Hematopoietic multipotent progenitor cell treated with erythropoietin and hydrocortisone succinate and interleukin-3 and kit ligand, for 17 days (in vitro differentiated cells): Measurements from ENCODE around the gene ZGRF1.
"Not testable (repeated sequence)": the region's sequence is repeated elsewhere in the genome, so short reads cannot be mapped to it uniquely, and the experiment has no call there.

Source experiments
- DNase-seq: peaks from one replicate; pipeline ENCODE4 v3.0.0-alpha.2; 2015; ENCODE audit warnings: low spot score

ZGRF1 gene

DNA sequence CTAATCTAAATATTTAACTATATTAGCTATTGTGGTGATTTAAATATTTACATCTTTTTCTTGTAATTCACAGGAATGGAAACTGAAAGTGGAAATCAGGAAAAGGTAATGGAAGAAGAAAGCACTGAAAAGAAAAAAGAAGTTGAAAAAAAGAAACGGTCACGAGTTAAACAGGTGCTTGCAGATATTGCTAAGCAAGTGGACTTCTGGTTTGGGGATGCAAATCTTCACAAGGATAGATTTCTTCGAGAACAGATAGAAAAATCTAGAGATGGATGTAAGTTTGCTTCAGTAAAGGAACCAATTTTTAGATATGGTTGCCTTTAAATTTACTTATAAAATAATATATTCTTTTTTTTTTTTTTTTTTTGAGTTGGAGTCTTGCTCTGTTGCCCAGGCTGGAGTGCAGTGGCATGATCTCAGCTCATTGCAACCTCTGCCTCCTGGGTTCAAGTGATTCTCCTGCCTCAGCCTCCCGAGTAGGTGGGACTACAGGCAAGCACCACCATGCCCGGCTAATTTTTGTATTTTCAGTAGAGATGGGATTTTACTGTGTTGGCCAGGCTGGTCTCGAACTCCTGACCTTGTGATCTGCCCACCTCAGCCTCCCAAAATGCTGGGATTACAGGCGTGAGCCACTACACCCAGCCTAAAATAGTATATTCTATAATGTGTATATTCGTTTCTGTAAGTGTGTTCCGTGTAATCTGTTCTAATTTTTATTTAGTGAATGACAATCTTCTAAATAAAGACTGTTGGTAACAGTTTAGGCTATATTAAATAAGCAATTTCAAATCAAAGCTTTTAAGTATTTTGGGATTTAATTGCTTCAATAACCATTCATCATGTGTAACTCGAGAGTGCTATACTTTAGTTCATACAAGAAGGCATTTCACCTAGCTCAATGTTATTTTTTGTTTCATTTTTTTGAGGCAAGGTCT, 8.2 kb upstream of the ZGRF1 start:
- DNase-seq, result not testable (repeated sequence)

DNA sequence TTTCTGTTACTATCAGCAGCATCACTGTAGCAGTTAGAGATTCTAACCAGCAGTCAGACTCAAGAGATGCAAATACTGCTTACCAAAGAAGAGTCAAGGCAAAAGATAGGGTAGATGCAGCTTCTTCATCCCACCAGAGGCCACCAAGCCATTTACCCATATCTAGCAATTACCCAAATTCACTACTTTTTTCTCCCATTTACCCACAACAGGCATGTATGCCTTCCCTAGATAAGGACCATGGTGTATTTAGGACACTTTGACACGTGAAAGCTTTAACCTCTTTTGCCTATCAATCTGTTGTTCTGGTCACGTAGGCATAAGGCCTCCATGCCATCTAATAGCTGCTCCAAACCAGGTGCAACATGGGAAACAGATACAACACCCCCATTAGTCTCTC, 5.8 kb upstream of the ZGRF1 start:
- no peak for DNase-seq

DNA sequence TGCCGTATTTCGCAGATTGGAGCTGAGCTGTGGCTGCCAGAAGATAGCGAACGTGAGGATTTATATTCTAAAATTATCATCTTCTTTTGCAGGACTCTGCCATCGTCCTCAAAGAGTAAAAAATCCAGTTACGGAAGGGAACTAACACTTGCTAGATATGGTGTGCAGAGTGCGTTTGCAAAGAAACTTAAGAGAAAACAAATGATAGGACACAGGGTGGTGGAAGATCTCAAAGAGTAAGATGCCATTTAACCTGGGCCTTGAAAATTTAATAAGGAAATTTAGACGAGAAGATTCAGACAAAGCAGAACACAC, 800 bp upstream of the ZGRF1 start:
- no peak for DNase-seq

DNA sequence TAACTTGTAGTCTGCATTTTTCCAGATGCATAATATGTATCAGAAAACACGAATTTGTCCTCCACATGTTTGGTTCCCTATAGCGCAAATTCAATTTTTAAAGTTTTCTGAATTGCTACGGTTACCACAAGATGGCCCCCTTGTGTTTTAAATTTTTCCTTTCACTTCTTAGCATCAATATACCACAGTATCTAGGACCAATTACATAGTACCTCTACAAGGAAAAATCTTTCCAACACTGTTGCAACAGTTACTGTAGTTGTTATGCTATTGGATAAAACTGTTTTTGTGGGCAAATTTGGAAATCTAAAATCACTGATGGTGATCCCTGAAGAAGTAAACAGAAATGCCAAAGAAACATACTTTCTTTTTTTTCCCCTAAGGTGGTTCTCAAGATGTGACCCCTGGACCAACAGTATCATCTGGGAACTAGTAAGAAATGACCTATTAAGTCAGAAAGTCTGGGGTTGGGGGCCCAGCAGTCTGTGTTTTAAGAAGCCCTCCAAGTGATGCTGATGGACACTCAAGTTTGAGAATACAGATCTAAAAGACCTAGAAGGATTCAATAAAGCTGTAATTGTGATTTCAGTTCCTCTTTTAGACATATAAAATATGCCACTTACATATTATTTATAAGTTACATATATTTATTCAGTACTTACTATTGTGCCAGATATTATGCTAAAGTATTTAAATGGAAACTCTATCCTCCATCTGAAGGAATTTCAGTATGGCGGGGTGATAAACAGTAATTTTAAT, 3.1 kb downstream of the ZGRF1 start:
- DNase-seq, result peak; percentile 65

DNA sequence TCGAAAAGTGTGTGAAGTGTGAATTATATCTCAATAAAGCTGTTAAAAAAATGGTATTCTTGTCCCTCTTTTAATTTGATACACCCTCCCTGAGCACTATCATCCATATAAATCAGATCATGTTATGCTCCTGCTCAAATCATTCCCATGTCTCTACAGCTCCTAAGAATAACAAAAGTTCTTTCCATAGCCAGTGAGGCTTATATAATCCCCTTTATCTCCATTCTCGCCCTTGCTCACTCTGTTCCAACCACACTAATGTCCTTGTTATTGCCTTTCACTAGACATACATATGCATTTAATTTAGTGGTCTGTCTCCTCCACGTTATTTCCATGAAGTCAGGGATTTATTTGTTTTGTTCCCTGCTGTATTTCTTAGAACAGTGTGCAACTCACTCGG, 10.5 kb downstream of the ZGRF1 start:
- no peak for DNase-seq

DNA sequence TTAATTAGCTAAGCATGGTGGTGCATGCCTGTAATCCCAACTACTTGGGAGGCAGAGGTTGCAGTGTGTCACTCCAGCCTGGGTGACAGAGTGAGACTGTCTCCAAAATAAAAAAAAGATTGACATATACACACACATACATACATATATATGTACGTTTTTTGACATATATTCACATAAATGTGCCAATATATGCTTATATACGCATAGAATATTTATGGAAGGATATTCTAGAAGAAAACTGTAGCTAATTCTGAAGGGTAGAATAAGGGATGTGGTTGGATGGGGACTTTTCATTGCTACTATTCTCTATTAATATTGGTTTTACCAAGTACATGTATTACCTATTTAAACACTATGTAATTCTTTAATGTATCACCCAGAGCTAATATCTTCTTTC, 19.7 kb downstream of the ZGRF1 start:
- DNase-seq, result no peak

DNA sequence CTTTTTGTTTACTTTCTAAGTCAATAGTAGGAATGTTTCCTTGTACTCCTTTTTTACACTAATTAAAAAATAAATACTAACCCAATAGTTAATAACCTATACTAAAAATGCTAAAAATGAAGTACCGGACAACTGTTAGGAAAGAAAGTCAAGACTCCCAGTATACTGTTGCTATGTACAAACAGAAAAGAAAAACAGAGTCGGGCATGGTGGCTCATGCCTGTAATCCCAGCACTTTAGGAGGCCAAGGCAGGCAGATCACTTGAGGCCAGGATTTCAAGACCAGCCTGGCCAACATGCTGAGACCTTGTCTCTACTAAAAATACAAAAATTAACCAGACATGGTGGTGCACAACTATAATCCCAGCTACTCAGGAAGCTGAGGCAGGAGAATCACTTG, 23.9 kb downstream of the ZGRF1 start:
- DNase-seq, result not testable (repeated sequence)

DNA sequence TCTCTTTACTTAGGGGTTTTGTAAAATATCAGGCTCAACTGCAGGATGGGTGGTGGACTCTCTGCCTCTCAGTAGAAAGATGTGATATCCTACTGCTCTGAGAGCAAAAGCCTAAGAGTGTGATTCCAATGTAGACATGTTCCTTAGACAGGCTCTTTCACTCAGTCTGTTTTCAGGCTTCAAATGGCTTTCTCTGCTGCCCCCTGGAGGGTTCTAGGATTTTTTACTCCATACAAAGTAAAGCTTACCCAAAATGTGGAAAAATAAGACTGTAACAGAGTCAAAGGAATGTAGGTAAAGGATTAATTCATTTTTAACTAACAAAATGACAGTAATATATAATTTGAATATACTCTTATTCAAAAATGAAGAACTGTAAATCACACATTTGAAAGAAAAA, 32.1 kb downstream of the ZGRF1 start:
- peak; percentile 33 for DNase-seq

DNA sequence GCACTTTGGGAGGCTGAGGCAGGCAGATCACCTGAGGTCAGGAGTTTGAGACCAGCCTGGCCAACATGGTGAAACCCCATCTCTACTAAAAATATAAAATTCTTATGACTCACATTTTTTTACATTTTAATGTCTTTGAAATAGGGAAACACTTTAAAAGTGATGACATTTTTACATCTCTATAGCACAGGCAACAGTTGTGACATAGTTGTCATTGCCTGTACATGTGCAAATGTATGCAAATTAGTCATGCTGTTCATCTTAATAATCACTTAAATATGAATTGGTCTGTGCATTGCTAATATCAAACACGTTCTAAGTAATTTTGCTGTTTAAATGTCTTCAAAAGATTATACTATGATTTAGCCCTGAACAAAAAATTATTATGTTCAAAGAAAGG, 41.7 kb downstream of the ZGRF1 start:
- no peak for DNase-seq

DNA sequence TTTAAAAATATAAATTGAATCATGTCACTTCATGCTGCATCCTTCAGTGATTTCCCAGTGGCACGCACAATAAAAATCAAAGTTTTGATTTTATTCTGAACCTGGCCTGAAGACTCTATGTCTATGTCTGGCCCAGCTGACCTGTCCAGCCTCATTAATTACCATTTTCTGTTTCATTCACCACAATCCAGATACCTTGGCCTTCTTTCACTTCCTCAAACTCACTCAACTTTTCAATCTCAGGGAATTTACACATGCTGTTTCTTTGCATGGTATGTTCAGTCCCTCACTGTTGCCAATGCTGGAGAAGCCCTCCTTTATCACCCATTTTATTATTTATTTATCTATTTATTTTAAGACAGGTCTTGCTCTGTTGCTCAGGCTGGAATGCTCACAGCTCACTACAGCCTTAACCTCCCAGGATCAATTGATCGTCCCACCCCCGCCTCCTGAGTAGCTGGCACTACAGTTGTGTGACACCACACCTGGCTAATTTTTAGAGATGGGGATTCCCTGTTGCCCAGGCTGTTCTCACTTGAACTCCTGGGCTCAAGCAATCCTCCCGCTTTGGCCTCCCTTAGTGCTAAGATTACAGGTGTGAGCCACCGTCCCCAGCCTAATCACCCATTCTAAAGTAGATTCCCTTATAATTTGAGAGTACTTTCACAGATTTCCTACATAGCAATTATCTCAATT, 43.1 kb downstream of the ZGRF1 start:
- no peak for DNase-seq

DNA sequence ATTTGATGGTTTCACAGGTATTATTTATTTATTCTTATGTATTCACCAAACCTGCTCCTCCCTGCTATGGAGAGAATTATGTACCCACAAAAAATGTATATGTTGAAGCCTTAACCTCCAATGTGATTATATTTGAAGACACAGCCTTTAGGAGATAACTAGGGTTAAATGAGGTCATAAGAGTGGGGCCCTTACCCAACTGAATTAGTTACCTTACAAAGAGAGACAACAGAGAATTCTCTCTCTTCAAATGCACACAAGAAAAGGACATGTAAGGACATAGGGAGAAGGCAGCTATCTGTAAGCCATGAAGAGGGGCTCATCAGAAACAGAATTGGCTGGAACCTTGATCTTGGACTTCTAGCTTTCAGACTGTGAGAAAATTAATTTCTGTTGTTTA, 44.0 kb downstream of the ZGRF1 start:
- DNase-seq, result no peak

DNA sequence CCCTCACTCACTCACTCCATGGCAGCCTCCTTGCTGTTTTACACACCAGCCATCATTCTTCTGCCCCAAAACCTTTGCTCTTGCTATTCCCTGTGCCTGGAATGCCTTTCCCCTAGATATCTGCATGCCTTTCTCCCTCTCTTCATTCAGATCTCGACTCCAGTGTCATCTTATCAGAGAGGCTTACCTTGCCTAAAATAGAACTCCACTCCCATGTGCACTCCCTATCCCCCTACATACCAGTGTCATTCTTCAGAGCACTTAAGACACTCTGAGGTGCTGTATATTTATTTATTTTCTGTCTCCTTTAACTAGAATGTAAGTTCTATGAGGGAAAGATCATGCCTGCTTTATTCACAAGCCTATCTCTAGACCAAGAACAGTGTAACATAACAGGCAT, 45.1 kb downstream of the ZGRF1 start:
- DNase-seq, result no peak

DNA sequence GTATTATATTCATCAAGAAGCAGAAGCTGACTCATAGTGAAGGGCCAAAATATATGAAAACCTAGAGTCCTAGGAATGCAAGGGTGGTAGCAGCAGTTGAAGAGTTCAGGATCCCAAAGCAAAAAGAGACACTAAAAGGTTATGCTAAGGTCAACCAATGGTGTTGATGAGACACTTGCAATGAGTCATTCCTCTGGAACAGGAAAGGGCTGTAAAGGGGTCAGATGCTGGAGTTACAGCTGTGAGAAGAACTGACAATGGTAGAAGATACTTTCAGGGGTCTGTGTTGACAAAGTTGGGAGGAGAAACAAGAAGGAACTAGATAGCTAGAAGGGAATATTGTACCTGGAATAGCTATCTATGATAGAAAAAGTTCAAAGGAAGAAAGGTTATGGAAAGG, 47.5 kb downstream of the ZGRF1 start:
- no peak for DNase-seq

DNA sequence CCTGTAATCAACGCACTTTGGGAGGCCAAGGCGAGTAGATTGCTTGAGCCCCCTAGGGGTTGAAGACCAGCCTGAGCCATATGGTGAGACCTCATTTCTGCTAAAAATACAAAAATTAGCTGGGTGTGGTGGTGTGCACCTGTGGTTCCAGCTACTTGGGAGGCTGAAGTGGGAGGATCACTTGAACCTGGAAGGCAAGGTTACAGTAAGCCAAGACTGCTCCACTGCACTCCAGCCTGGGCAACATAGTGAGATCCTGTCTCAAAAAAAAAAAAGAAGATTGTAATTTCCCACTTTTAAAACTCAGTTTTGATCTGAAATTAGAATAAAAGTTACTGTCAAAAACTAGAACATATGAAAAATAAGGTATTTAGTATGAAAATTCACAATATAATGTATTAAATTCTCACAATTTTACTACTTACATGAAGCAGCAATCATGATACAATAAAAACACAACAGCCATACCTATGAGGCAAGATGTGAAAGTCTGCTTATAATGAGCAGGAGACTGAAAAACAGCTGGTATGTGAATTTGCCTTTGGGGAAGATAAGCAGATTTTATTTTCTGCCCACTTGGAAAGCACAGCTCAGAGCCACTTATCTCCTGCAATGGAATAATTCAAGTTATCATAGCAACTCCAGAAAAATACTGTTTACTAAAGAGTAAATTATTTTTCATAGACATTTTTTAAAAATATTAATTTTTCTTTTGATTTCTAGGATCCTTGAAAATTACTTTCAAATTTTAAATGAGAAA, 50.6 kb downstream of the ZGRF1 start:
- no peak for DNase-seq

DNA sequence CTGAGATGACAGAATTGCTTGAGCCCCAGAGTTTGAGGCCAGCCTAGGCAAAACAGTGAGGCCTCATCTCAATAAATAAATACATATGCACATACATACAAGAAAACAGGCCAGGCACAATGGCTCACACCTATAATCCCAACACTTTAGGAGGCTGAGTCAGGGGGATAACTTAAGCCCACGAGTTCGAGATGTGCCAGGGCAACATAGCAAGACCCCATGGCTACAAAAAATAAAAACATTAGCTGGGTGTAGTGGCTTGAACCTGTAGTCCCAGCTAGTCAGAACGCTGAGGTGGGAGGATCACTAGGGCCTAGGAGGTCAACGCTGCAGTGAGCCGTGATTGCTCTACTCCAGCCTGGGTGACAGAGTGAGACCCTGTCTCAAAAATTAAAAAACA, 69.2 kb downstream of the ZGRF1 start:
- no peak for DNase-seq

DNA sequence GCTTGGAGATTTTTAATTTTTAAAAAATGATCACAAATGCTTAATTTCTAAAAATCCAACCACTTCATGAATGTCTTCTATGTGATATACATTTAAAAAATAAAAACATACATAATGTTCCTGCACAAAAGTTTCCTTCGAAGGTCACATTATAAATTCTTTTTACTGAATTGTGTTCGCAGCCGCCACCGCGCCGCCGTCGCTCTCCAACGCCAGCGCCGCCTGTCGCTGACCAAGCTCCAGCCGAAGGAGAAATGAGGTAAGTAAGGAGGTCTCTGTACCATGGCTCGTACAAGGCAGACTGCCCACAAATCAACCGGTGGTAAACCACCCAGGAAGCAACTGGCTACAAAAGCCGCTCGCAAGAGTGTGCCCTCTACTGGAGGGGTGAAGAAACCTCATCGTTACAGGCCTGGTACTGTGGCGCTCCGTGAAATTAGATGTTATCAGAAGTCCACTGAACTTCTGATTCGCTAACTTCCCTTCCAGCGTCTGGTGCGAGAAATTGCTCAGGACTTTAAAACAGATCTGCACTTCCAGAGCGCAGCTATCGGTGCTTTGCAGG, 71.9 kb downstream of the ZGRF1 start:
- DNase-seq, result no peak

DNA sequence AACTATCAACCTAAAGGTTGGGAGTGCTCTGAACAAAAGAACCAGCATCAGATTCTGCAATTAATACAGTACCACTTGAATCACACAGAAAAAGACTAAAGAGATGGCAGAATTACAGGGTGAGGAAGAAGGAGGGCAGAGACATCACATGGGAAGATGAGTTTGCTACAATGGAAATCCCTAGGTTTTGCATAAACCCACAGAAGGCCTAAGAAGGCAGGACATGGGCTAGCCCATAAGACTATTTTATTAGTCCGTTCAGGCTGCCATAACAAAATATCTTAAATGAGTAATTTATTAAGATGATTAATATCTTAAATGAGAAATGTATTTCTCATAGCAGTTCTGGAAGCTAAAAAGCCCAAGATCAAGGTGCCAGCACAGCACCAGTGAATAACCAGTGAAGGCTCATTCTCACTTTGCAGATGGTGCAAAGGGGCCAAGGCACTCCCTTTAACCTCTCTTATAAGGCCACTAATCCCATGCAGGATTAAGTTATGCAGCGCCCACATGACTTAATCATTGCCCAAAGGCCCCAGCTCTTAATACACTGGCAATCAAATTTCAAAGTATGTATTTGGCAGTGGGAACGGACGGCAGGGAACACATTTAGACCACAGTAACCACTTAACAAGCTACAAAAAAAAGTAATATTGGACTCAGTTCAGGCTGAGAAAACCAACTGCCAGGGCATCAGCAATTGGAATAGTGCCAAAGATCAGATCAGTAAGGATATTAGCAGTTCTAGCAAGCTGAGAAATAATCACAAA, 73.1 kb downstream of the ZGRF1 start:
- no peak for DNase-seq

DNA sequence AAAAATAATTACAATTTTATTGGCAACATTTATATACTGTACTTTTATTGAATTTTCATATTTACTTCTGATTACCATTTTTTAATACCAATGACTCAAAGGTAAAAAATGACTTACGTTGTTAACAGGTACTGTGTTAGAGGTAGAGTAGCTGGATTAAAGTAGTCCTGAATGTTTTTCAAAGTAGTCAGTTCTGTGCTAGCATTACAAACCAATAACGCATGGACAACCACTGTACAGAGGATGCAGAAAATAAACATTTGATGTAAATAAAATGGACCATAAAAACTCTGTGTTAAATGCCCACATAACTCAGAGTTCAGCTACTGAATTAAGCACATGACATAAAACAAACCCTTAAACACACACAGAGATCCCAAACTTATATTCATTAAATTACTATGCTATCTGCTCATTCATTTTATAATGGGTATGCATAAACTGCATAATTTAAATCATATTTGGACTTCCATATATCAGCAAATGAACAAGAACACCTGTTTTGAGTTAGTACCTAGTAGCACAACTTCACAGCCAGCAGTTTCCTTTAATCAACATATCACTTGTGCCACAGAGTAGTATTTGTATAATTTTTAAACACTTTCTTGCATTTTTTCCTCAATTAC, 74.3 kb downstream of the ZGRF1 start:
- no peak for DNase-seq

DNA sequence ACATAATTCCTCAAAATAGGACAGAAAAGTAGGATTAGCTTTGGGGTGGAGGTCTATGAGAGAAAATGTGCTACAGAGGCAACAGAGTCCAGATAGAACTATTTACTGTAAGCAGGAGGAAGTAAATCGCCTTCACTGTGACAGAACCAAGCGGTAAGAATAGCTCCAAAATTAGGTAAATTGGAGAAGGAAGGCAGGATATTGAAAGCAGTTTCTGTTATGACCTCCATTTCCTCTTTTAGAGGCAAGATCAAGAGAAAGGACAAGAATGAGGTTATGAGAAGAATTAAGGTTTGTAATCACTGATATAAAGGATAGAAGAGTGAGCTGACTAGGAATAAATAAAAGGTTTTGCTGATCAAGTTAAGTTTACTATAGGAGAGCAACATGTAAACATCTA, 76.6 kb downstream of the ZGRF1 start:
- DNase-seq, result no peak

DNA sequence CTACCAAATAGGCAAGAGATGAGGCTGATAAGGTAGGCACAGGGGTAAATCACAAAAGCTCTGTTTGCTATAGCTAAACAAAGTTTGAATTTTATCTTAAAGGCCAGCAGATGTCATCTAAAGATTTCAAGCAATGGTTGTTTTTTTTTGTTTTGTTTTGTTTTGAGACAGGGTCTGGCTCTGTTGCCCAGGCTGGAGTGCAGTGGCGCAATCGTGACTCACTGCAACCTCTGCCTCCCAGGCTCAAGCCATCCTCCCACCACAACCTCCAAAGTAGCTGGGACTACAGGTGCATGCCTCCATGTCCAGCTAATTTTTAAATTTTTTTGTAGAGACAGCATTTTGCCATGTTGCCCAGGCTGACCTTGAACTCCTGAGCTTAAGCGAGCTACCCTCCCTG, 77.7 kb downstream of the ZGRF1 start:
- no peak for DNase-seq
